ENCODE results near the gene CTNNA1.
A peak's percentile ranks its signal among the peaks of the same experiment; 100 is the strongest.

Gene CTNNA1

DNA sequence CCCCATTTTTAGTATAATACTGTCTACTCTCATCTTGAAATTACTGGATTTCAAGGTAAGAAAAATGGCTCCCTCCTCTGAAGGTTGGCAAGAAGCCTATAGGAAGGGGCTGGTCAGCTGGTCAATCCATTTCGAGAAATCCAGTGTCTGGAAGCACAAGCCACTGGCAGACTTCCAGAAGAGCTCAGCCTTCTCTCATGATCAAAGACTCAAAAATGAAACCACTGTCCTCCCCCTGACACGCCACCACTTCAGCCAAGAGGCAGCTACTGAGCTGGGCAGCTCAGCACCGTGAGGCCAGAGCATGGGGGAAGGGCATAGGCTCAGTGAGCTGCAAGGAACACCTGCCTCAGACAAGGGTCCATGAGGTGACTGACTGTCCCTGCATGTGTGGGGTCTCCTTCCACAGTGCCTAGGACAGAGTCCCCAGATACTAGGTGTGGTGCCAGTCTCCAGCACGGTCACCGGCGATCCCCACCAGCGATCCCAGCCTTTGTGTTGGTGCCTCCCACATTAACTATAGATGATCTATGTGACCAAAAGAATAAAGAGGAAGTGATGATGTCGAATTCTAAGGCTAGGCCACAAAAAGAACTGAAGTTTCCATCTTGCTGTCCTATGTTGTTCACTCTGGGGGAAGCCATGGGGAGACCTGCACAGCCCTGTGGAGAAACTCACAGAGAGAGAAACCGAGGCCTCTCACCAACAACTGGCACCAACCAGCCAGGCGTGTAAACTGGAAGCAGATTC lies 222.0 kb downstream of the CTNNA1 start:
- DNase-seq = peak; percentile 31 to 49

DNA sequence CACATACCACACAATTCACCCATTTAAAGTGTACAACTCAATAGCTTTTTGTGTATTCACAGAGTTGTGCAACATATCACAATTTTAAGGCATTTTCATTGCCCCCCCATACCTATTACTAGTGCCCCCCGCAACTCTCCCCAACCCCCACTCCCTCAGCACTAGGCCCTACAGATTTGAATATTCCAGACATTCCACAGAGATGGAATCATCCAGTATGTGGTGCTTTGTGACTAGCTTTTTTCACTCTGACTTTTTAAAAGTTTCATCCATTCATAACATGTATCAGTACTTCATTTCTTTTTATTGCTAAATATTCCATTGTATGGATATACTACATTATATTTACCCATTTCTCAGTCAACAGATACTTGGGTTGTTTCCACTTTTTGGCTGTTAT lies 224.9 kb downstream of the CTNNA1 start:
- DNase-seq = no peak

DNA sequence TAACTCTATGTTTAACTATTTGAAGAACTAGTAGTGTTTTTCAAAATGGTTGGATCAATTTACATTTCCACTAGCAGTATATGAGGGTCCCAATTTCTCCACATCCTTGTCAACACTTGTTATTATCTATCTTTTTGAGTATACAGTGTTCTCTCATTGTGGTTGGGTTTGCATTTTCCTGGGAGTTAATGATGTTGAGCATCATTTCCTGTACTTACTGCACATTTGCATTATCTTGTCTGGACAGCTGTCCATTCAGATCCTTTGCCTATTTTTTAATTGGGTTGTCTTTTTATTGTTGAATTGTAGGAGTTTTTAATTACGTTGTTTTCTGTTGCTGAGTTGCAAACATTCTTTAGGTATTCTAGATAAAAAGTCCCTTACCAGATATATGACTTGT lies 225.4 kb downstream of the CTNNA1 start:
- no peak for DNase-seq

DNA sequence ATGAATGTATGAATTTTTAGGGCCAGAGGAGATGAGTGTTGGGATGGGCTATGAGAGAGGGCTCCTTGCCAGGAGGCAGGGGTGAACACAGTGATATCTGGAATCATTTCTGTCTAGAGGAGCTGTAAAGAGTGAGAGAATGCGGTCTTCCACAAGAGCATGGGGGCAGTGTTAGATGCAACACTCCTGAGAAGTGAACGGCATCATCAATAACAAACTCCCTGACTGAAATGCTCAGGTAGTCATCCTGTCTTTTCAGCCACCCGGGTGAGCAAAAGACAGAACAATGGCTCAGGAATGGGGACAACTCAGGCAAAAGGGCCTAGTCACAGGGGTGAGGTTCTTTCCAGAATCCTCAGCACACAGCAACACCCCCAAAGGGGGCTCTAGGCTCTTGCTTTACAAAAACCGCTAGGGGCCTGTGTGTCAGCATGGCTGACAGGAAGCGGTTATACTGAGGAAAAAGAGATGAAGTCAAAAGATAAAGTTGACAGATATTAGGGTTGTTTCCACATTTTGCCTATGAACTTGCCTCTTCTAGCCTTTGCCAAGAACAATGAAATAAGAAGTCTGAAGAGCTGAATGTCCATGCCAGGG lies 226.6 kb downstream of the CTNNA1 start:
- DNase-seq = no peak

DNA sequence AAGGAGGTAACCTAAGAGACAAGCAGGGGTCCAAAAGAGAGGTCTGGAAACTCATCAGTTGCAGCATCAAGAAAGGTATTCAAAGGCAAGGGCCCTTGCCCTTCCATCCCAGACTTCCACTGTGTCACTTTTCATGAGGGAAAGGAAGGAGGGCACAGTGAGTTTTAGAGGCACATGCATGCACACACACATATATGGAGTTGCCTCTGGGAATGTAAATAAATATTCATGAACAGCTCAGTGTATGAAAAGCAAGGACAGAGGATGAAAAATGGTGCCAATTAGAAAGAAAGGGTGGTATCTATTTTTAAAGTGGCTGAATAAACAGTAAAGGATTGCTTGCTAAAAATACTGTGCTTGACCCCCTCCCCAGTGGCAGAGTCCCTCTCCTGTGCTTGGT lies 227.2 kb downstream of the CTNNA1 start:
- no peak for DNase-seq

DNA sequence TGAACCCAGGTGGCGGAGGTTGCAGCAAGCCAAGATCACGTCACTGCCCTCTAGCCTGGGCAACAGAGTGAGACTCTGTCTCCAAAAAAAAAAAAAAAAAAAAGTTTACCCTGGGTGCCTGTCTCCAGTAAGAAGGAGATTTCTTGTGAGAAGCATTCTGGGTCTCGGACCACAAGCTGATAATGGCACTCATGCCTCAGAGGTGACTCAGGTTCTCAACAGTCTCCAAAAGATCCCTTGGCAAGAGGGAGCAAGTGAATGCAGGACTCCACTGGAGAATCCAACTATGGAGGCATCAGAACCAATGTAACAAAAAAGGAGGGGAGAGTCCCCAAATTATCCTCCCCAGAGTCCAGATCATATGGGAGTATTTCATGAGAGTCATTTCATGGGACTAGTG lies 227.9 kb downstream of the CTNNA1 start:
- DNase-seq = no peak

DNA sequence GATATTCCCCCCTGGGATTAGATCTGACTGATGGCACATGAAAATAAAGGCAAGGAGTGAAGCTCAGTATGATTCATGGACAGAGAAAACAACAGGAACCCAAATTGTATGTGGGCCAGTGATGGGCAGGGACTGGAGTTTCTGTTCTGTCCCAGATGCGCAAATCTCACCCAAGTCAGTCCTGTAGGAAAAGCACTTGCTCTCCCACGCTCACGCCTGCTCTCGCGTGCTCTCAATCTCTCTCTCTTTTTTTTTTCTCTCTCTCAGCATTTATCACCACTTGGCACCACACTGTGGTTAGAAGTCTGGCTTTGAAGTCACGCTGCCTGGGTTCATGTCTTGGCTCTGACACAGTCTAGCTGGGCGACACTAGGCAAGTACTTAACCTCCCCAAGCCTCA lies 228.4 kb downstream of the CTNNA1 start:
- no peak for DNase-seq

DNA sequence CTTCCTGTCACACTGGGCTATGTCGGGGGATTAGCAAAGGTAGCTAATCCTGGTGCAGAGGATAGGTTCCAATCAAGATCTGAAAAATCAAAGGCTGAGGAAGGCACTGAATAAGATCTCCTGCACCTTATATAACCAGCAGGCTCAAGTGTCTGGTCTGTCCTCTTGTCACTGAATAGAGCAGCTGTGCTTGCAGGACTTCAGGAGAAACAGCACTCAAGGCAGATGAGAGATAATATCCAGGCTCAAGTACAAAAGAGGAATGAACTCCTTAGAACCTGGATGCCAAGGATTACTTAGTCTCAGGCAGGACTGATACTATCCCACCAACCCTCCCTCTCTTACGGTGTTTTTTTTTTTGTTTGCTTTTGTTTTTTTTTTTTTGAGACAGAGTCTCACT lies 230.8 kb downstream of the CTNNA1 start:
- DNase-seq = no peak

Data from Kasumi-1 (cell line).